ENCODE data around the gene MIOS.

GRCh38 chr7:7652798-7653540 is 86.3 kb downstream of the MIOS start:
- no peak for TF ChIP-seq CTCF (optimal IDR thresholded peaks at IDR 0.05 in 1 of 3, IDR thresholded peaks at IDR 0.05 in 1 of 3, conservative IDR thresholded peaks at IDR 0.05 in 1 of 3; ENCODE audit: extremely low read depth in 1 of 3, insufficient read depth in 2 of 3, low read length in 3 of 3)
- no peak for TF ChIP-seq EZH2 (IDR thresholded peaks at IDR 0.05; ENCODE audit: low read length)

Data from keratinocyte (primary cell).